ENCODE results near the gene HYDIN.

The HYDIN gene

GRCh38 chr16:70793851-70794502, 436.5 kb downstream of the HYDIN start:
- Histone ChIP-seq H3K4me1 (ENCODE audit: control insufficient read depth, insufficient read depth, low read length) (peaks cover 13% of the 10 kb centered on the region), H3K9ac (ENCODE audit: low read depth, low read length) (no peak overlapping the region), H3K4me2 (ENCODE audit: low read length) (no peak overlapping the region), H3K4me3 (ENCODE audit: low read length) (no peak overlapping the region), H3K36me3 (ENCODE audit: insufficient read depth, low read length) (peaks cover 8% of the 10 kb centered on the region), H3K27me3 (ENCODE audit: control insufficient read depth, insufficient read depth, low read length) (no peaks in the 10 kb centered on the region), H3K9me3 (replicated peaks; ENCODE audit: low read length) (no peaks in the 10 kb centered on the region)

- Histone ChIP-seq H3K4me2 (ENCODE audit: low read length) (no peak overlapping the region), H3K4me1 (ENCODE audit: control insufficient read depth, insufficient read depth, low read length) (peaks cover 17% of the 10 kb centered on the region), H3K36me3 (ENCODE audit: insufficient read depth, low read length) (peaks cover 14% of the 10 kb centered on the region), H3K9me3 (replicated peaks; ENCODE audit: low read length) (no peaks in the 10 kb centered on the region), H3K9ac (ENCODE audit: low read depth, low read length) (no peak overlapping the region), H3K4me3 (ENCODE audit: low read length) (no peak overlapping the region), H3K27me3 (ENCODE audit: control insufficient read depth, insufficient read depth, low read length) (no peaks in the 10 kb centered on the region)
Observed at GRCh38 chr16:70790815-70791214, 439.7 kb downstream of the HYDIN start.

GRCh38 chr16:70789595-70790447, 440.7 kb downstream of the HYDIN start:
- Histone ChIP-seq H3K4me2 (ENCODE audit: low read length) (no peak overlapping the region), H3K4me1 (ENCODE audit: control insufficient read depth, insufficient read depth, low read length) (peaks cover 17% of the 10 kb centered on the region), H3K36me3 (ENCODE audit: insufficient read depth, low read length) (peaks cover 22% of the 10 kb centered on the region), H3K9ac (ENCODE audit: low read depth, low read length) (no peak overlapping the region), H3K4me3 (ENCODE audit: low read length) (no peak overlapping the region), H3K27me3 (ENCODE audit: control insufficient read depth, insufficient read depth, low read length) (no peaks in the 10 kb centered on the region), H3K9me3 (replicated peaks; ENCODE audit: low read length) (no peaks in the 10 kb centered on the region)

- Histone ChIP-seq H3K4me2 (ENCODE audit: low read length) (peak overlapping the region; percentile 47), H3K36me3 (ENCODE audit: insufficient read depth, low read length) (peaks cover 31% of the 10 kb centered on the region), H3K4me1 (ENCODE audit: control insufficient read depth, insufficient read depth, low read length) (peaks cover 17% of the 10 kb centered on the region), H3K9me3 (replicated peaks; ENCODE audit: low read length) (no peaks in the 10 kb centered on the region), H3K27me3 (ENCODE audit: control insufficient read depth, insufficient read depth, low read length) (no peaks in the 10 kb centered on the region), H3K9ac (ENCODE audit: low read depth, low read length) (peak overlapping the region; percentile 22), H3K4me3 (ENCODE audit: low read length) (no peak overlapping the region)
Observed at GRCh38 chr16:70788668-70789594, 441.6 kb downstream of the HYDIN start.

GRCh38 chr16:70786020-70786755, 444.3 kb downstream of the HYDIN start:
- Histone ChIP-seq H3K27me3 (ENCODE audit: control insufficient read depth, insufficient read depth, low read length) (no peaks in the 10 kb centered on the region), H3K4me3 (ENCODE audit: low read length) (no peak overlapping the region), H3K9ac (ENCODE audit: low read depth, low read length) (no peak overlapping the region), H3K4me1 (ENCODE audit: control insufficient read depth, insufficient read depth, low read length) (peaks cover 17% of the 10 kb centered on the region), H3K9me3 (replicated peaks; ENCODE audit: low read length) (no peaks in the 10 kb centered on the region), H3K4me2 (ENCODE audit: low read length) (no peak overlapping the region), H3K36me3 (ENCODE audit: insufficient read depth, low read length) (peaks cover 59% of the 10 kb centered on the region)

GRCh38 chr16:70784692-70785555, 445.6 kb downstream of the HYDIN start:
- Histone ChIP-seq H3K9me3 (replicated peaks; ENCODE audit: low read length) (no peaks in the 10 kb centered on the region), H3K4me1 (ENCODE audit: control insufficient read depth, insufficient read depth, low read length) (peaks cover 16% of the 10 kb centered on the region)

GRCh38 chr16:70782237-70782636, 448.3 kb downstream of the HYDIN start:
- H3K4me2 ChIP-seq (ENCODE audit: low read length), result no peak overlapping the region
- H3K27me3 ChIP-seq (ENCODE audit: control insufficient read depth, insufficient read depth, low read length), result no peaks in the 10 kb centered on the region
- peaks cover 75% of the 10 kb centered on the region for H3K36me3 ChIP-seq (ENCODE audit: insufficient read depth, low read length)
- peaks cover 20% of the 10 kb centered on the region for H3K4me1 ChIP-seq (ENCODE audit: control insufficient read depth, insufficient read depth, low read length)
- no peak overlapping the region for H3K9ac ChIP-seq (ENCODE audit: low read depth, low read length)
- H3K4me3 ChIP-seq (ENCODE audit: low read length), result no peak overlapping the region
- no peaks in the 10 kb centered on the region for H3K9me3 ChIP-seq (replicated peaks; ENCODE audit: low read length)

More at GRCh38 chr16:70784692-70785555, 445.6 kb downstream of the HYDIN start:
- H3K4me2 ChIP-seq (ENCODE audit: low read length), result no peak overlapping the region
- no peaks in the 10 kb centered on the region for H3K27me3 ChIP-seq (ENCODE audit: control insufficient read depth, insufficient read depth, low read length)
- H3K4me3 ChIP-seq (ENCODE audit: low read length), result no peak overlapping the region
- H3K36me3 ChIP-seq (ENCODE audit: insufficient read depth, low read length), result peaks cover 71% of the 10 kb centered on the region
- H3K9ac ChIP-seq (ENCODE audit: low read depth, low read length), result no peak overlapping the region

- Histone ChIP-seq H3K9me3 (replicated peaks; ENCODE audit: low read length) (no peaks in the 10 kb centered on the region), H3K4me2 (ENCODE audit: low read length) (no peak overlapping the region), H3K4me3 (ENCODE audit: low read length) (no peak overlapping the region), H3K4me1 (ENCODE audit: control insufficient read depth, insufficient read depth, low read length) (peaks cover 22% of the 10 kb centered on the region), H3K9ac (ENCODE audit: low read depth, low read length) (no peak overlapping the region), H3K27me3 (ENCODE audit: control insufficient read depth, insufficient read depth, low read length) (no peaks in the 10 kb centered on the region), H3K36me3 (ENCODE audit: insufficient read depth, low read length) (peaks cover 76% of the 10 kb centered on the region)
Observed at GRCh38 chr16:70781800-70782199, 448.7 kb downstream of the HYDIN start.

GRCh38 chr16:70780546-70780945, 450.0 kb downstream of the HYDIN start:
- no peak overlapping the region for H3K4me2 ChIP-seq (ENCODE audit: low read length)
- peaks cover 22% of the 10 kb centered on the region for H3K4me1 ChIP-seq (ENCODE audit: control insufficient read depth, insufficient read depth, low read length)
- H3K4me3 ChIP-seq (ENCODE audit: low read length), result no peak overlapping the region
- H3K9ac ChIP-seq (ENCODE audit: low read depth, low read length), result no peak overlapping the region
- peaks cover 63% of the 10 kb centered on the region for H3K36me3 ChIP-seq (ENCODE audit: insufficient read depth, low read length)
- no peaks in the 10 kb centered on the region for H3K9me3 ChIP-seq (replicated peaks; ENCODE audit: low read length)
- H3K27me3 ChIP-seq (ENCODE audit: control insufficient read depth, insufficient read depth, low read length), result no peaks in the 10 kb centered on the region

- Histone ChIP-seq H3K9me3 (replicated peaks; ENCODE audit: low read length) (no peaks in the 10 kb centered on the region), H3K27me3 (ENCODE audit: control insufficient read depth, insufficient read depth, low read length) (no peaks in the 10 kb centered on the region), H3K4me2 (ENCODE audit: low read length) (no peak overlapping the region), H3K4me1 (ENCODE audit: control insufficient read depth, insufficient read depth, low read length) (peaks cover 22% of the 10 kb centered on the region), H3K4me3 (ENCODE audit: low read length) (no peak overlapping the region), H3K36me3 (ENCODE audit: insufficient read depth, low read length) (peaks cover 58% of the 10 kb centered on the region), H3K9ac (ENCODE audit: low read depth, low read length) (no peak overlapping the region)
Observed at GRCh38 chr16:70779361-70779760, 451.2 kb downstream of the HYDIN start.

Data from skeletal muscle satellite cell (primary cell).